ENCODE results near the gene SOCS6.

Gene SOCS6

GRCh38 chr18:70377317-70377799, 88.5 kb downstream of the SOCS6 start:
- Histone ChIP-seq H3K4me1 (ENCODE audit: insufficient read depth, low read length) (no peaks in the 10 kb centered on the region), H2AFZ (ENCODE audit: low read depth, low read length) (no peak overlapping the region), H4K20me1 (ENCODE audit: insufficient read depth, low read length) (no peaks in the 10 kb centered on the region), H3K27me3 (ENCODE audit: insufficient read depth, low read length, poor library complexity) (no peaks in the 10 kb centered on the region), H3K4me2 (ENCODE audit: insufficient read depth, low read length) (no peak overlapping the region), H3K36me3 (ENCODE audit: insufficient read depth, low read length) (no peaks in the 10 kb centered on the region), H3K9ac (ENCODE audit: low read depth, low read length) (no peak overlapping the region), H3K27ac (ENCODE audit: low read length) (no peak overlapping the region), H3K9me3 (ENCODE audit: insufficient read depth, low read length, severe bottlenecking) (no peaks in the 10 kb centered on the region), H3K79me2 (ENCODE audit: insufficient read depth, low read length) (no peaks in the 10 kb centered on the region), H3K4me3 (ENCODE audit: low read depth in 1 of 2, low read length in 2 of 2) (no peak overlapping the region)
- no peak for DNase-seq
- no peak for TF ChIP-seq CTCF (IDR thresholded peaks at IDR 0.05; ENCODE audit: borderline replicate concordance, extremely low read depth, low read length, poor library complexity, severe bottlenecking)
- TF ChIP-seq EZH2 (IDR thresholded peaks at IDR 0.05; ENCODE audit: borderline replicate concordance, low read depth, low read length, severe bottlenecking), result no peak
- ATAC-seq (ENCODE audit: insufficient read depth, low read depth), result no peak

- no peaks in the 10 kb centered on the region for H3K79me2 ChIP-seq (ENCODE audit: insufficient read depth, low read length)
Observed at GRCh38 chr18:70377857-70378701, 89.2 kb downstream of the SOCS6 start.

More at GRCh38 chr18:70377857-70378701, 89.2 kb downstream of the SOCS6 start:
- Histone ChIP-seq H3K4me3 (ENCODE audit: low read depth in 1 of 2, low read length in 2 of 2) (no peak overlapping the region), H3K4me2 (ENCODE audit: insufficient read depth, low read length) (no peak overlapping the region), H3K9me3 (ENCODE audit: insufficient read depth, low read length, severe bottlenecking) (no peaks in the 10 kb centered on the region), H3K36me3 (ENCODE audit: insufficient read depth, low read length) (no peaks in the 10 kb centered on the region), H3K27me3 (ENCODE audit: insufficient read depth, low read length, poor library complexity) (no peaks in the 10 kb centered on the region), H4K20me1 (ENCODE audit: insufficient read depth, low read length) (no peaks in the 10 kb centered on the region), H3K27ac (ENCODE audit: low read length) (no peak overlapping the region), H3K9ac (ENCODE audit: low read depth, low read length) (no peak overlapping the region), H2AFZ (ENCODE audit: low read depth, low read length) (no peak overlapping the region), H3K4me1 (ENCODE audit: insufficient read depth, low read length) (no peaks in the 10 kb centered on the region)
- no peak for DNase-seq
- TF ChIP-seq EZH2 (IDR thresholded peaks at IDR 0.05; ENCODE audit: borderline replicate concordance, low read depth, low read length, severe bottlenecking) (no peak), CTCF (IDR thresholded peaks at IDR 0.05; ENCODE audit: borderline replicate concordance, extremely low read depth, low read length, poor library complexity, severe bottlenecking) (no peak)
- ATAC-seq (ENCODE audit: insufficient read depth, low read depth), result no peak

All from DND-41 (cell line).